A204.1 (cell line): ENCODE measurements around the gene MIAT.
"Not testable (repeated sequence)": the region's sequence is repeated elsewhere in the genome, so short reads cannot be mapped to it uniquely, and the experiment has no call there.

Source experiments
- FAIRE-seq: peaks from 2 replicates; lab custom pipeline; 2012; peaks lifted over from hg19 to GRCh38; lab: Jason Lieb, UNC

MIAT gene

GRCh38 chr22:26656891-26657851 lies at the start of gene MIAT:
Gene MIAT (plus strand): TSS chr22:26657588.
- FAIRE-seq, result no peak

- FAIRE-seq, result no peak
Observed at GRCh38 chr22:26608129-26608528, 49.3 kb upstream of the MIAT start.

GRCh38 chr22:26609287-26609686 lies 48.1 kb upstream of the MIAT start:
- FAIRE-seq, result no peak

GRCh38 chr22:26610072-26610958 lies 47.1 kb upstream of the MIAT start:
- no peak for FAIRE-seq

- no peak for FAIRE-seq
Observed at GRCh38 chr22:26610996-26611395, 46.4 kb upstream of the MIAT start.

- FAIRE-seq, result no peak
Observed at GRCh38 chr22:26612652-26613051, 44.7 kb upstream of the MIAT start.

- not testable (repeated sequence) for FAIRE-seq
Observed at GRCh38 chr22:26613753-26614152, 43.6 kb upstream of the MIAT start.

- no peak for FAIRE-seq
Observed at GRCh38 chr22:26614322-26614721, 43.1 kb upstream of the MIAT start.

- FAIRE-seq, result no peak
Observed at GRCh38 chr22:26615149-26615548, 42.2 kb upstream of the MIAT start.

GRCh38 chr22:26615830-26616435 lies 41.5 kb upstream of the MIAT start:
- no peak for FAIRE-seq

GRCh38 chr22:26616650-26617049 lies 40.7 kb upstream of the MIAT start:
- FAIRE-seq, result no peak

GRCh38 chr22:26617271-26618199 lies 39.9 kb upstream of the MIAT start, which contains the start of gene CRYBB1:
Gene CRYBB1 (minus strand): TSS chr22:26618027. CDS start chr22:26616319, 1,708 bp downstream.
- FAIRE-seq, result no peak

GRCh38 chr22:26618455-26618854 lies 38.9 kb upstream of the MIAT start:
- no peak for FAIRE-seq

GRCh38 chr22:26619510-26619909 lies 37.9 kb upstream of the MIAT start:
- FAIRE-seq, result no peak

GRCh38 chr22:26620197-26620596 lies 37.2 kb upstream of the MIAT start:
- no peak for FAIRE-seq

- FAIRE-seq, result no peak
Observed at GRCh38 chr22:26621663-26622062, 35.7 kb upstream of the MIAT start, which contains the start of gene CRYBA4. Gene CRYBA4 (plus strand): TSS chr22:26621963. CDS start chr22:26622597, 634 bp downstream.

- no peak for FAIRE-seq
Observed at GRCh38 chr22:26623984-26624383, 33.4 kb upstream of the MIAT start.

- FAIRE-seq, result no peak
Observed at GRCh38 chr22:26624803-26625202, 32.6 kb upstream of the MIAT start.

- no peak for FAIRE-seq
Observed at GRCh38 chr22:26629988-26630761, 27.2 kb upstream of the MIAT start.

- FAIRE-seq, result no peak
Observed at GRCh38 chr22:26631282-26631681, 26.1 kb upstream of the MIAT start.
